Breast epithelium (tissue), 3 donors: ENCODE results near the gene SIVA1.

Source experiments
- CTCF ChIP-seq, 3 donors: fragments of 450-650 bp; IDR thresholded peaks; one replicate each; pipeline ENCODE4 v1.5.1; 2016 to 2017; ENCODE audit warnings: antibody characterized with exemption in 3 of 3, mild to moderate bottlenecking in 3 of 3, moderate library complexity in 3 of 3
- POLR2A ChIP-seq: fragments of 450-650 bp; IDR thresholded peaks from one replicate; pipeline ENCODE4 v1.6.1; 2016; ENCODE audit warnings: antibody characterized with exemption, mild to moderate bottlenecking, moderate library complexity
- POLR2AphosphoS5 ChIP-seq, 3 donors: sonication (generic); formaldehyde crosslinking; IDR thresholded peaks; one replicate each; pipeline ENCODE4 v1.6.1; 2017; ENCODE audit warnings: antibody characterized with exemption in 3 of 3

GRCh38 chr14:104714681-104715080 is 38.3 kb upstream of the SIVA1 start:
- TF ChIP-seq CTCF (IDR thresholded peaks at IDR 0.05) (no peak), POLR2AphosphoS5 (IDR thresholded peaks at IDR 0.05) (no peak), POLR2A (no peak)
